GM12872 (cell line): ENCODE measurements around the gene PWWP2B.

Experiments
- TF ChIP-seq, protein P1 (sequence below): IDR thresholded peaks from 3 replicates; pipeline ENCODE4 v1.5.1; 2011; ENCODE audit warnings: low read depth, mild to moderate bottlenecking, low read length, moderate library complexity; ENCODE audit not compliant: insufficient read depth

The PWWP2B gene

DNA sequence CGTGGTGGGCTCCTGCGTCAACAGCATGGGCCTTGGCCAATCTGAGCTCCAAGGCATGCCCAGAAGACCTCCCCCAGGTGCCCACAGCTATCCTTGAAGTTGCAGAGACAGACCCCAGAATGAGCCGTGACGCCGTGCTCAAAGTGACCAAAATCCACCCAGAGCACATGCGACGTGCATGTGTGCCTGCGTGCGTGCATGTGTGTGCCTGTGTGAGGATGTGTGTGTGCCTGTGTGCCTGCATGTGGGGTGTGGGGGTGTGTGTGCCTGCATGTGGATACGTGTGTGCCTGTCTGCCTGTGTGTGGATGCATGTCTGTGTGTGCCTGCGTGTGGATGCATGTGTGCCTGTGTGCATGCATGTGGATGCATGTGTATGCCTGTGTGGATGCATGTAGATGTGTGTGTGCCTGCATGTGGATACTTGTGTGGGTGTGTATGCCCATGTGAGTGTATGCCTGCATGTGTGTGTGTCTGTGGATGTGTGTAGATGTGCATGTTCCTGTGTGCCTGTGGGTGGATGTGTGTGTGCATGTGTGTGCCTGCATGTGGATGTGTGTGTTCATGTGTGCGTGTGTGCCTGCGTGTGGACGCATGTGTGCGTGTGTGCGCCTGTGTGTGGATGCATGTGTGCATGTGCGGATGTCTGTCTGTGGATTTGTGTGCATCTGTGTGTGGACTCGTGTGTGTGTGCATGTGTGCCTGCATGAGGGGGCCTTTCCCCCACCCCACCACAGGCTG lies 42.6 kb downstream of the PWWP2B start:
- TF ChIP-seq, protein P1, sequence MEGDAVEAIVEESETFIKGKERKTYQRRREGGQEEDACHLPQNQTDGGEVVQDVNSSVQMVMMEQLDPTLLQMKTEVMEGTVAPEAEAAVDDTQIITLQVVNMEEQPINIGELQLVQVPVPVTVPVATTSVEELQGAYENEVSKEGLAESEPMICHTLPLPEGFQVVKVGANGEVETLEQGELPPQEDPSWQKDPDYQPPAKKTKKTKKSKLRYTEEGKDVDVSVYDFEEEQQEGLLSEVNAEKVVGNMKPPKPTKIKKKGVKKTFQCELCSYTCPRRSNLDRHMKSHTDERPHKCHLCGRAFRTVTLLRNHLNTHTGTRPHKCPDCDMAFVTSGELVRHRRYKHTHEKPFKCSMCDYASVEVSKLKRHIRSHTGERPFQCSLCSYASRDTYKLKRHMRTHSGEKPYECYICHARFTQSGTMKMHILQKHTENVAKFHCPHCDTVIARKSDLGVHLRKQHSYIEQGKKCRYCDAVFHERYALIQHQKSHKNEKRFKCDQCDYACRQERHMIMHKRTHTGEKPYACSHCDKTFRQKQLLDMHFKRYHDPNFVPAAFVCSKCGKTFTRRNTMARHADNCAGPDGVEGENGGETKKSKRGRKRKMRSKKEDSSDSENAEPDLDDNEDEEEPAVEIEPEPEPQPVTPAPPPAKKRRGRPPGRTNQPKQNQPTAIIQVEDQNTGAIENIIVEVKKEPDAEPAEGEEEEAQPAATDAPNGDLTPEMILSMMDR, result no peak

DNA sequence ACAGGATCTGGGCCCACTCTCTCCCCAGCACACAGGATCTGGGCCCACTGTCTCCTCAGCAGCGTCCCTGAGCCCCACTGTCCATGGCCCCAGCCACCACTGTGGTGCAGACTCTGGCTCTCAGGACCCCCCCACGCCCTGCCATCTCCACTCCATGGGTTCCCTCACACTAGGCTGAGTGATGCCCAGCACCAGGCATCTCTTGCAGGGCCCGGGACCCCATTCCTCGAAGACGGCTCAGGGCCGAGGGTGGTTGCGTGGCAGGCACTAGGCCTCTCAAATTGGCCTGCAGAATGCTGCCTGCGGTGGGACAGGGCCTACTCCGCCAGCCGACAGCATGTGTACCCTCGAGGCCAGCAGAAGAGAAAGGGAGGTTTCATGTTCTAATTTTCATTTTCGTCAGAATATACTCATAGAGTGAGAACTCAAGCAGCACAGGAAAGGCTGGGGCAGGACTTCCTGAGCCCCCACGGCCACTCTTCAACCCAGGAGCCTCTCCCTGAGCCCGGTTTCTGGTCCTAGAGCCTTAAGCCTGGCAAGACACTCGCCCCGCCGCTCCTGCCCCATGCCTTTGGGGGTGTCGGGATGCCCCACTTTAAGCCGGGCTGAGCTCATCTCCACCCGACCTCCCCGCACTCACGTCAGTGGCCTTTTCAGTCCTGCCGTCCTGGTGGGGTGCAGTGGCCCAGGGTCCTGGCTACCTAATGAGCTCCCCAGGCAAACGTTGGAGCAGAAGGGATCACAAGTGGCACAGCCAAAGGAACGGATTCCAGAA lies 44.0 kb downstream of the PWWP2B start:
- TF ChIP-seq, protein P1, result no peak

DNA sequence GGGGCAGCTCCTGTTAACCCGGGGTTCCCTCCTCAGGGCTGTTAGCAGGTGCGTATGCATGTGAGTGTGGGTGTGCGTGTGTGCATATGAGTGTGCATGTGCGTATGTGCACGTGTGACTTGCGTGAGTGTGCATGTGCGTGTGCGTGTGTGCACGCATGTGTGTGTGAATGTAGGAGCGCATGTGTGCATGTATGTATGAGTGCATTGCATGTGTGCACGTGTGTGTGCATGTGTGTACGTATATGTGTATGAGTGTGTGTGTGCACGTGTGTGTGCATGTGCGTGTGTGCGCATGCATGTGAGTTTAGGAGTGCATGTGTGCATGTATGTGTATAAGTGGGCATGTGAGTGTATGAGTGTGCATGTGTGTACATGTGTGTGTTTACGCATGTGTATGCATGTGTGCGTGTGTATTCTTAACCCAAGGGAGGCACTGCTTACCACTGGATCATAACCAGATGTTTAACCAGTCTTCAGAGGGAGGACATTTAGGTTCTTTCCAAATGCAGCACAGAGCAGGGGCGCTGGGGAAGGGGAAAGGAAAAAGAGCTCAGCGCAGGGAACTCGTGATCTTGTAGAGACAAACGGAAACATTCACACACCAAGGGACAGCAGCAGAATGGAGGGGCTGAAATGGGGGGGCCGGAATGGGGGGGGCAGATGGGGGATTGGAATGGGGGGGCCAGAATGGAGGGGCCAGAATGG lies 45.0 kb downstream of the PWWP2B start:
- TF ChIP-seq, protein P1, result no peak

DNA sequence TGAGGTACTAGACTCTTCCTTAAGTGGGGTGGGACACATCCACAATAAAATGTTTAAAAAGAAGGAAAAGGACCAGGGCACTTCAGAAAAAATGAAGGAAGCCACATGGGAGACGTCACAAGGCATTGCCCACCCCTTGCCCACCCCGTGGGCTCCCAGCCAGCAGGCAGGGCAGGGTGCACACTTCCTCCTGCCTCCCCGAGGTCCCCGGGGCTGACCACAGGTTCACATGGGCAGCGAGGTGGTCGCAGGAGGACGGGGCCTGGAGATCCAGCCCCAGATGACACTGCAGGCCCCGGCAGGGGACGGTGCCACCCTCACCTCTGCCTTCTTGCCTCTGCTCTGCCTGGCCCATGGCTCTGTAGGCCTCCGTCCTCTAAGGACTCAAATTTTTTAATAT lies 45.6 kb downstream of the PWWP2B start:
- TF ChIP-seq, protein P1, result no peak

DNA sequence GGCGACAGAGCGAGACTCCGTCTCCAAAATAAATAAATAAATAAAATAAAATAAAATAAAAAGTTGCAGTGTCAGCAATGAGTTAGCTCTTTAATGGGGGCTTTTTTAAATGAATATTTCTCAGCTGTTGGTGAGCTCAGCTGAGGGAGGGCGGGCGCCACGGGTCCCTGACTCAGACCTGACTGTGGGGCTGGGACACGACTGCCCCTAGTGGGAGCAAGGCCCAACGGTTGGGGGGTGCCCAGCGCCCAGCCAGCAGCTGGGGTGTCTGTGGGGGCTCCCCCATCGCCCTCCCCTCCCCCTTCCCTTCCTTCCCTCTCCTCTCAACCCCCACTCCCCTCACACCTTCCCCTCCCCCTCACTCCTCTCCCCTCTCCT lies 46.6 kb downstream of the PWWP2B start:
- TF ChIP-seq, protein P1, result peak; percentile 63

DNA sequence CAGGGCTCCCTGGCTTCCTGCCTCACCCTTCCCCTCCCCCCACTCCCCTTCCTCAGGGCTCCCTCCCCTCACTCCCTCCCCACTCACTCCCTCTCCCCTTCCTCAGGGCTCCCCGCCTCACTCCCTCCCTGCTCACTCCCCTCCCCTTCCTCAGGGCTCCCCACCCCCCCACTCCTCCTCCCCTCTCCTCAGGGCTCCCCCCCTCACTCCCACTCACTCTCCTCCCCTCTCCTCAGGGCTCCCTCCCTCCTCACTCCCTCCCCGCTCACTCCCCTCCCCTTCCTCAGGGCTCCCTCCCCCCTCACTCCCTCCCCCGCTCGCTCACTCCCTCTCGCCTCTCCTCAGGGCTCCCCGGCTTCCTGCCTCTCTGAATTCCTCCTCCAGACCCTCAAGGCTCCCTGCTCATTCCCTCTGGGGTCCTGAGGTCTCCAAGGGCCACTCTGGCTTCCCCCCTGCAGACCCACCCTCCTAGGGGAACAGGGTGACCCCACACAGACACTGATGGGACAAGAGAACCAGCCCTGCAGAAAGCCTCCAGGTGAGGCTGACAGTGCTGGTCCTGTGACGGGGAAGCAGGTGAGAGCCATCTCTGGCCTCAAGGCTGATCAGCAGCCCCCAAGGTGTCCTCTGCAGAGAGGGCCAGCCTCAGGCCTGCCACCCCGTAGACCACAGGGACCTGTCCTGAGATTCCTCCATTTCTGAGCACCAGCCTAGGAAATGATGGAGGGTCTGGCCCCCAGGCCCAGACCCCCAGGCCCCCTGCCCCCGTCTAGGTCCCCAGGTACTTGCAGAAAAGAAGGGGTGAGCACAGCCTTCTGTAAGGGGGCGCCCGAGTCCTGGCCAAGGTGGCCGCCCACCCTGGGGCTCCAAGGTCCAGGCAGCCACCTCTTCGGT lies 47.2 kb downstream of the PWWP2B start:
- TF ChIP-seq, protein P1, result no peak

DNA sequence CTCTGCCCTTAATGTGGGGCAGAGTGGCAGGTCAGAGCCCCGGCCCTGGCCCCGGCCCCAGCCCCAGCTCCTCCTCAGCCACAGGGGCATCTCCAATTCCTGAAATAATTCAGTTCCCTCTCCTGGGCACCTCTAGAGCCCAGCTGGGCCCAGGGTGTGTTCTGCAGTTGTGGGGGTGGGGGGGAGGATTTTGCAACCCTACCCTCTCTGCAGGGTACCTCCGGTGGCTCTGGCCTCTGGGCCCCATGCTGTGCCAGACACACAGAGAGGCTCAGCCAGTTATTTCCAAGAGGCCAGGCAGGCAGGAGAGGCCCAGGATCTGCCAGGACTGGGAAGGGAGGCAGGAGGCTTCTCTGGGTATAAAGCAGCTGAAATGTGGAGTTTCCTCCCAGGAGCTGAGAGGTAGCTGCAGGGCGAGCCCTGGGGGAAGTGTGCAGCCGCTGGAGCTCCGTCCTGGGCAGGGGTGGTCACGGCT lies 47.9 kb downstream of the PWWP2B start:
- TF ChIP-seq, protein P1, result no peak
